ENCODE results near the gene EIF5. TPM values are rescaled to one million over a fixed set of nuclear protein-coding genes. Genes with fewer than 3 reads are reported as not detected.

Gene EIF5
- total RNA-seq, 2 donors from 2014 or later, result 85.6 to 234 TPM

DNA sequence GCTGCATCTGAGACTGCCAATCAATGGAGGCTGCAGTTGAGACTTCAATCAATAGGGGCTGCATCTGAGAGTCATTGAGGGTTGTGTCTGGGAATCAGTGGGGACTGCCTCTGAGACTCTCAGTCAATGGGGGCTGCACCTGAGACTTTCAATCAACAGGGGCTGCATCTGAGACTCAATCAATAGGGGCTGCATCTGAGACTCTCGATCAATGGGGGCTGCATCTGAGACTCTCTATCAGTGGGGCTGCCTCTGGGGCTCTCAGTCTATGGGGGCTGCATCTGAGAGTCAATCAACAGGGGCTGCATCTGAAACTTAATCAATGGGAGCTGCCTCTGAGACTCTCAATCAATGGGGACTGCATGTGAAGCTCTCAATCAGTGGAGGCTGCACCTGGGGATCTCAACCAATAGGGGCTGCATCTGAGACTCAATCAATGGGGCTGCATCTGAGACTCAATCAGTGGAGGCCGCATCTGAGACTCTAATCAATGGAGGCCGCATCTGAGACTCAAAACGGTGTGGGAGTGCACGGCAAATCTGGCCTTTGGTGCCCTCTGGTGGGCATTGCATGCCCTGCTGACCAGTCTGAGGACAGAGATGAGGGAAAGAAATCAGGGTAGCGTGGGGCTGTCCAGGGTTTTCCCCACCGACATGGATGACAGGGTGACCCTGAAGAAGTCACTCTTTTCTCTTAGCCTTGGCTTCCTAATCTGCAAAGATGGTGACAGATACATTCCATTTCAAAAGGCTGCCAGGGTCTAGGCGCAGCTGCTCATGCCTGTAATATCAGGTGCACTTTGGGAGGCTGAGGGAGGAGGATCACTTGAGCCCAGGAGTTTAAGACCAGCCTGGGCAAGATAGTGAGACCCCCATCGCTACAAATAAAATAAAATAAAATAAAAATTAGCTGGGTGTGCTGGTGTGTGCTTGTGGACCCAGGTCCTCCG, 41.3 kb upstream of the EIF5 start:
- no peaks in the 10 kb centered on the region for H3K4me1 ChIP-seq
- ATAC-seq, result peak; percentile 85
- intact Hi-C loops (cut with DNase I), result loop anchor here (10.0 kb wide), 2 partner anchors 188 to 218 kb away; no protein-coding TSS in a partner anchor
- TF ChIP-seq POLR2A (IDR thresholded peaks at IDR 0.05), result no peak
- TF ChIP-seq, protein P1, sequence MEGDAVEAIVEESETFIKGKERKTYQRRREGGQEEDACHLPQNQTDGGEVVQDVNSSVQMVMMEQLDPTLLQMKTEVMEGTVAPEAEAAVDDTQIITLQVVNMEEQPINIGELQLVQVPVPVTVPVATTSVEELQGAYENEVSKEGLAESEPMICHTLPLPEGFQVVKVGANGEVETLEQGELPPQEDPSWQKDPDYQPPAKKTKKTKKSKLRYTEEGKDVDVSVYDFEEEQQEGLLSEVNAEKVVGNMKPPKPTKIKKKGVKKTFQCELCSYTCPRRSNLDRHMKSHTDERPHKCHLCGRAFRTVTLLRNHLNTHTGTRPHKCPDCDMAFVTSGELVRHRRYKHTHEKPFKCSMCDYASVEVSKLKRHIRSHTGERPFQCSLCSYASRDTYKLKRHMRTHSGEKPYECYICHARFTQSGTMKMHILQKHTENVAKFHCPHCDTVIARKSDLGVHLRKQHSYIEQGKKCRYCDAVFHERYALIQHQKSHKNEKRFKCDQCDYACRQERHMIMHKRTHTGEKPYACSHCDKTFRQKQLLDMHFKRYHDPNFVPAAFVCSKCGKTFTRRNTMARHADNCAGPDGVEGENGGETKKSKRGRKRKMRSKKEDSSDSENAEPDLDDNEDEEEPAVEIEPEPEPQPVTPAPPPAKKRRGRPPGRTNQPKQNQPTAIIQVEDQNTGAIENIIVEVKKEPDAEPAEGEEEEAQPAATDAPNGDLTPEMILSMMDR (IDR thresholded peaks at IDR 0.05), result peak; percentile 82 to 92 (median 88)
- no peaks in the 10 kb centered on the region for H3K9me3 ChIP-seq
- DNase-seq, result peak; percentile 75 to 85 (median 80)
- H3K27me3 ChIP-seq, result no peaks in the 10 kb centered on the region
- no peak overlapping the region for H3K4me3 ChIP-seq
- no peak overlapping the region for H3K27ac ChIP-seq
- WGBS, 2 donors, result 24 to 29% methylated on average over 8 to 10 of the region's 10 CpGs
- no peaks in the 10 kb centered on the region for H3K36me3 ChIP-seq (replicated peaks in 1 of 2; ENCODE audit: insufficient read depth in 1 of 2, low read depth in 2 of 2)

DNA sequence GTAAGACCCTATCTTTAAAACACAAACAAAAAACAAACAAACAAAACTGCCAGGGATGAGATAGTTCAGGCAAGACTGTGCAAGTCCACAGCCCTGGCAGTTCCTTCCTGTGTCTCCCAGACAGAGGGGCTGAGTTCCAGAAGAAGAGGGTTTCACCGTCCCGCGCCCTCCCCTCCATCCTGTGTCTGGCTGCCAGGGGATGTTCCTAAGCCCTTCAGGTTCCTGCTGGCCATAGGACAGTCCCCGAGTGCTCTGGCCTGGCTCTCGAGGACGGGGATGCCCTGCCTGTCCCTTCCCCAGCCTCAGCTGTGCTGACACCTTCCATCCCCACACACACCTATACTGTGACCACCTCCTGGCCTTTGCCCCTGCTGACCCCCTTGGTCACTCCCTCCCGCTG, 40.6 kb upstream of the EIF5 start:
- Histone ChIP-seq H3K4me1 (no peaks in the 10 kb centered on the region), H3K9me3 (no peaks in the 10 kb centered on the region), H3K27me3 (no peaks in the 10 kb centered on the region), H3K27ac (no peak overlapping the region), H3K4me3 (no peak overlapping the region), H3K36me3 (replicated peaks in 1 of 2; ENCODE audit: insufficient read depth in 1 of 2, low read depth in 2 of 2) (no peaks in the 10 kb centered on the region)
- intact Hi-C loops (cut with DNase I), result loop anchor here (10.0 kb wide), 2 partner anchors 189 to 219 kb away; no protein-coding TSS in a partner anchor
- DNase-seq (no peak), ATAC-seq (no peak)
- no peak for TF ChIP-seq POLR2A (IDR thresholded peaks at IDR 0.05)
- TF ChIP-seq, protein P1 (IDR thresholded peaks at IDR 0.05), result no peak
- WGBS, 2 donors, result 51 to 62% methylated on average over 7 of the region's 7 CpGs

DNA sequence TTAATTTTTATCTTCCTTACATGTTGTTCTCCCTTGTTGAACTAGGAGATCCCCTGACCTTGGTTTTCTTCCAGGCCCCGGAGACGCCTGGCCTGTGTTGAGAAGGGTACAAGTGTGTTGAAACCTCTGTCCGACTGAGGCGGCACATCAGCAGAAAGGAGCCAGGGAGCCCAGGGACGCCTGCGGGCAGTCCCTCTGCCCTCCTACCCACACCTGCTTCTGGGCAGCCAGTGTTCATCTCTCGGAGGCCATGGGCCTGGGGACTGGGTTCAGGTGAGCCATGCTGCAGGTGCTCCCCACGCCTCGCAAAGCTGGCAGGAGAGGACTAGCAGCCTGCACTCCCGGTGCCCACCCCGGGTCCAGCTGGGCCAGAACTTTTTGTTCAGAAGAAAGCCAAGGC, 39.9 kb upstream of the EIF5 start:
- Histone ChIP-seq H3K4me3 (no peak overlapping the region), H3K27ac (no peak overlapping the region), H3K27me3 (no peaks in the 10 kb centered on the region), H3K9me3 (no peaks in the 10 kb centered on the region), H3K4me1 (no peaks in the 10 kb centered on the region), H3K36me3 (replicated peaks in 1 of 2; ENCODE audit: insufficient read depth in 1 of 2, low read depth in 2 of 2) (no peaks in the 10 kb centered on the region)
- 71 to 83% methylated on average over 11 of the region's 11 CpGs for WGBS, 2 donors
- TF ChIP-seq, protein P1 (IDR thresholded peaks at IDR 0.05), result no peak
- no peak for TF ChIP-seq POLR2A (IDR thresholded peaks at IDR 0.05)
- intact Hi-C loops (cut with DNase I), result loop anchor here (10.0 kb wide), 2 partner anchors 189 to 219 kb away; no protein-coding TSS in a partner anchor
- no peak for ATAC-seq
- no peak for DNase-seq

DNA sequence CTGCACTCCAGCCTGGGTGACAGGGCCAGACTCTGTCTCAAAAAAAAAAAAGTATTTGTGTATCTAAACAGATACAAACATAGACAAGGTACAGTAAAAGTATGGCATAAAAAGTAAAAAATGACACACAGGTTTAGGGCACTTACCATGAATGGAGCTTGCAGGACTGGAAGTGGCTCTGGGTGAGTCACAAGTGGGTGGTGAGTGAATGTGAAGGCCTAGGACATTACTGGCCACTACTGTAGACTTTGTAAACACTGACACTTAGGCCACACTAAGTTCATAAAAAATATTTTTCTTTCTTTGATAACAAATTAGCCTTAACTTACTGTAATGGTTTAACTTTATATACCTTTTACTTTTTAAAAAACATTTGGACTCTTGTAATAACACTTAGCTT, 38.0 kb upstream of the EIF5 start:
- Histone ChIP-seq H3K4me1 (no peaks in the 10 kb centered on the region), H3K27ac (no peak overlapping the region), H3K4me3 (no peak overlapping the region), H3K9me3 (no peaks in the 10 kb centered on the region), H3K27me3 (no peaks in the 10 kb centered on the region), H3K36me3 (replicated peaks in 1 of 2; ENCODE audit: insufficient read depth in 1 of 2, low read depth in 2 of 2) (no peaks in the 10 kb centered on the region)
- ATAC-seq (no peak), DNase-seq (no peak)
- TF ChIP-seq POLR2A (IDR thresholded peaks at IDR 0.05), result no peak
- TF ChIP-seq, protein P1 (IDR thresholded peaks at IDR 0.05), result no peak
- intact Hi-C loops (cut with DNase I), result loop anchor here (10.0 kb wide), 2 partner anchors 191 to 221 kb away; no protein-coding TSS in a partner anchor

Measured in body of pancreas (tissue), 4 donors.